ENCODE data around the gene RRP8.

Gene RRP8

DNA sequence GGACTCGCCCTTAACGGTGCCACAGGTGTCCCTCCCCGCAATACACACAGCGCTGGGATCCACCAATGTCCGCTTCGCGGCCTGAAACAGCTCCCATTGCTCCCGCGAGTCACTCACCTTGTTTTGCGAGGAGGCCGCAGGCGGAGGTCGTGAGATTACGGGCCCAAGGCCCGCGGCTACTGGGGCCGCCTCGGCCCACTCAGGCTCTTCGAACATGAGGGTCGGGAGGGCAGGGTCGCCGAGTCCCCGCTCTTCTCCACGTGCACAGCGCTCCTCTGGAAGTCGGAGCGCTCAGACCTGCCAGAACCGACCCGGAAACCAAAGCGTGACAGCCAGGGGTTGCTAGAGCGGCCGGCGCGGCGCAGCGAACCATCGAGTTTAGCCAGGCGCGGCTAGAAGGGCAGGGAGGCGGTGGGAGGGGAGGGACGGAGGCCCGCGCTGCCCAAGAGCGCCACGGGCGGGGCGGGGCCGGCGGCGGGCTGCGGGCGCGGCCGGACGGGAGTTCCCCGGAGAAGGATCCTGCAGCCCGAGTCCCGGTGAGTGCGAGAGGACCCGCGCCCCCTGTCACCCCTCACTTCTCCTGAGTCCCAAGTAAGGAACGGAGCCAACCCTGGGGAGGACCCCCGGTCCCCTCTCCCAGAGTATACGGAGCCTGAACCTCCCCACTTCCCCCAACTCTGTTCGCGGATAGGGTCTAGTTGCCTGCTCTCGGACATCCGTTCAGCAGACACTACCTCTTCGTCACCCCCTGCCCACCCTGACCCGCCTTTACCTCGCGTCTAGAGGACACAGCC lies at the start of gene RRP8, which contains the start of gene ILK:
Gene RRP8, minus strand, starts transcription at position 330 of the 794 bp plus-strand sequence. Its CDS starts 114 bp downstream, at position 216.
Gene ILK, plus strand, starts transcription at position 488 of the 794 bp plus-strand sequence. CDS start 498 bp downstream, outside the sequence.
- peak; percentile 82 for DNase-seq (ENCODE audit: low spot score)

DNA sequence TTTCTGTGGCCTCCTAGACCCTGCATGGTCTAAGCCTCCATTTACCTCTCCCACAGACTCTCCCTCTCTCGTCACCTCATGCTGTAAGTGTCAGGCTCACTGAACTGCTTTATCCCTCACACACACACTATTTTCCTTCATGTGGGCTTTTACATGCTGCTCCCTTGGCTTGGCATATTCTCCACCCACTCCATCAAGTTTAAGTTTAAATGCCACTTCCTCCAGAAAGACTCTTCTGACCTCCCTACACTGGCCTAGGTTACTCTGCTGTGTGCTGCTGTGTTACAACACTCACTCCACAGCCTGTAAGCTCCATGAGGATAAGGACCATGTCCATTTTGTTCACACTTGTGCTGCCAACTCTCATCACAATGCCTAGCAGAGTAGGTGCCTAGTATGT lies 49.7 kb upstream of the RRP8 start:
- no peak for DNase-seq (ENCODE audit: low spot score)

DNA sequence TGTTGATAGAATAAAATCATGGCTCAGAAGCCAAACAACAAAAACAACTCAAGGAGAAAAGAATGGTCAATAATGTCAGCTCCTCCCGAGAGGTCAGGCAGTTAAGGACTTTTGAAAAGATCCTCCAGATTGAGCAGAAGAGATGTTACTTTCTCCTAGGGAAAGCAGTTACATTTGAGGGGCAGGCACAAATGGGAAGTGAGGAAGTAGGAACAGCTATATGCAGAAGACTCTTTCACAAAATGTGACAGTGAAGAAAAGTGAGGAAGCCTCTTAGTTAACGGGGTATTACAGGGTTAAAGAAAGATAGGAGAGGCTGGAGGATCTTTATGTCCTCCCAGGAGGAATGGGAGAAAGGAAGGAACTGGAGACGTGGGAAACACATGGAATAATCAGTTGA lies 48.8 kb upstream of the RRP8 start:
- DNase-seq (ENCODE audit: low spot score) = no peak

DNA sequence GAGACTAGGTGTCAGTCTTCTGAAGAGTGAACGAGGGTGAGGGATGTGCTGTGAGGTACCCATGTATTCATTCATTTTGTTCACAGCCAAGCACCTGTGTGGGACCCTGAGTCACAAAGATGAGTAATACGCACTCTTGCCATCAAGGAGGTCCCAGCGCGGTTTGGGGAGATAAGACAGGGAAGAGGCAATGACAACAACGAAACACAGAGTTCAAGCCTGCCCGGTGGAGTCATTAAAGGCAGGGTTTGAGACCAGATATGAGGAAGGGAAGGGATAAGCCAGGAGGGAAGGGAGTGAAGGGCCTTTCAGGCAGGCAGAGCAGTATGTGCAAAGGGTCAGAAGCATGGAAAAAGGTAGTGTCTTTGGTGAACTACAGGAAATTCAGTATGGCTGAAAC lies 47.6 kb upstream of the RRP8 start:
- no peak for DNase-seq (ENCODE audit: low spot score)

DNA sequence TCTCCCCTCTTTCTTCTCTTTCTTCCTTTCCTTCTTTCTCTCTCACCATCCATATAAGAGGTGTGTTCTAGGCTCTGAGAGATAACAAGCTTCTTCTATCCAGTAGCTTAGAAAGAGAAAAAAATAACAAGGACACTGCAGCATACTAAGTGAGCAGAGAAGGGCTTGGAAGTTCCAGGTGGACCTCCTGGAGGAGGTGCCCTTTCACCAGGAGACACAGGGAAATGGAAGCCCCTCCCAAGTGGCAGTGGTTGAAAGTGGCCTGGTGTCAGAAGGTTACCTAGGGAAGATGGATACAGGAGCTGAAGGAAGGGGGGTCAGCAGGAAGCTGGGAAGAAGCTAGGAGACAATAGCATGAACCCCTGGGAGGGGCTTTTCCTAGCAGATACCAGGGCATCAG lies 46.7 kb upstream of the RRP8 start:
- DNase-seq (ENCODE audit: low spot score) = no peak

DNA sequence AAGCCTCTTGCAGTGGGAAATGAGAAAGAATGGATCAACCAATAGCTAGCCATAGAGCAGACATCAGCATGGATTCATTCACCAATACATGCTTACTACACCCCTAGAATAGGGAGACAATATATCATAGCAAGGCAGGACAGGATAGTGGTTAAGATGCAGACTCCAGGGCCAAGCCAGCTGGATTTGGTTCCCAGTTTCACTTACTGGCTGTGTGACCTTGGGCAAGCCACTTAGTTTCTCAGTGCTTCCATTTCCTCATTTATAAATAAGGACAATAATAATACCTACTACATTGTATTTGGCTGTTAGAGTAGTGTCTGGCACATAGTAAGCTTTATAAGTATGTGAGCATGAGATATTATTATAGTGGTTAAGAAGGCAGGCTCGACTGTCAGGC lies 45.1 kb upstream of the RRP8 start:
- no peak for DNase-seq (ENCODE audit: low spot score)

DNA sequence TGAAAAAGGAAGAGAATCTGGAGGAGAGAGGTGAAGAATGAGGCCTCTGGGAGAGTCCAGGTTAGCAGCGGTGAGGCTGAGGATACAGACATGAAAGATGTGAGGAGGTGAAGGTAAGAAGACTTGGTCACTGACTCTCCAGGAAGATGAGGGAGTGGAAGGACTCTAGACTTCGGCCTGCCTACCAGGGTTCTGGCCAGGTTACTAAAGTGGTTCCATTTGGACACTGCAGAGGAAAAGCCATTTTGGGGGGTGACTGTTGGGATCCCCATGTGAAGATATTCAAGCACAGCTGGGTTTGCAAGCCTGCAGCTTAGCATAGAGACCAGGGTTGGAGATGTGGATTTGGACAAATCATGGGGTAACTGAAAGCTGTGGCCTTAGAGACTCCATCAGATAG lies 44.4 kb upstream of the RRP8 start:
- DNase-seq (ENCODE audit: low spot score) = no peak

DNA sequence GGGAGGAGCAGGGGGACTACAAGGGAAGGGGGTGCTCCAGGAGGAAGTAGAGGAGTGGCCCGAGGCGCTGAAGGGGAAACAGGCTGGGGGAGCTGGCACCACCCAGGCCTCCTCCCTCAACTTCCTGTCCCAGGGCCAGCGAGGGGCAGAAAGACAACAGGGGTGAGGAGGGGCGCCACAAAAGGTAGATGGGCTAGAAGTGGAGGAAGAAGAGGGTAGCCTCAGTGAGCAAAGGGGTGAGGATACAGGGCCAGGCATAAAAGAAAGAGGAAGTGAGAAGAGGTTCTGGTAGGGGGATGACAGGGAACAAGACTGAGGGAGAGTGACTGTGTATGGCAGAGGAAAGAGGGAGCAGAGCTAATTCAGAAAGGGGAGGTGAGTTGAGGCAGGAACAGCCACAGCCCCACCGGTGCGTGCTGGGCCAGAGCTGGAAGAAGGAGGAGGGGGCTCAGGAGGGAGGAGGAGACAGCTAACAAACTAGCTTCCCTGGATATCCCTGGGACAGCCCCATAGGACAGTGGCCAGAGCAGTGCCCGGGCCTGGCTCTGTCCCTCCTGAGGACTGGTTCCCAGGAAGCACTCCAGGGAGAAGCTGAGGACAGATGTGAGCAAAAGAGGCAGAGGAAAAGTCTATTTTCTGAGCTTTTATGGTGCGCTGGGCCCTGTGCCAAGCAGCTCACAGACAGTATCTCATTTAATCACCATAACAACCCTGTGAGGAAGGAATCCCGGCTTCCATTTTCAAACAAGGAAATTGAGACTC lies 43.7 kb upstream of the RRP8 start:
- no peak for DNase-seq (ENCODE audit: low spot score)

DNA sequence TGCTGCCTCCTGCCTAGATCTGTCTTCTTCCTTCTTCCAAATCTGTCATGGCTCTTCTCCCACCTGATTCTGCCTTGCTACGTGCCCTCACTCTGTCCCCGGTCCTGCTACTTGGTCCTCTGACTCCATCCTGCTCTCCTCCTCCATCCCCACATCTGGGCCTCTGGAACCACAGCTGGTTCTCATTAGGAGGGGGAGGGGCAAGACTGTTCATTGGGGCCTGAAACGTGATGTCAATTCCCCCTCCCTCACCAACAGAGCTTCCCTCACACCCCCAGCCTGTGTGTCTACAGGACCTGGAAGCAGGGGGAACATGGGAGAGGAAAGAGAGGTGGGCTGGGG lies 43.1 kb upstream of the RRP8 start:
- DNase-seq (ENCODE audit: low spot score) = no peak

DNA sequence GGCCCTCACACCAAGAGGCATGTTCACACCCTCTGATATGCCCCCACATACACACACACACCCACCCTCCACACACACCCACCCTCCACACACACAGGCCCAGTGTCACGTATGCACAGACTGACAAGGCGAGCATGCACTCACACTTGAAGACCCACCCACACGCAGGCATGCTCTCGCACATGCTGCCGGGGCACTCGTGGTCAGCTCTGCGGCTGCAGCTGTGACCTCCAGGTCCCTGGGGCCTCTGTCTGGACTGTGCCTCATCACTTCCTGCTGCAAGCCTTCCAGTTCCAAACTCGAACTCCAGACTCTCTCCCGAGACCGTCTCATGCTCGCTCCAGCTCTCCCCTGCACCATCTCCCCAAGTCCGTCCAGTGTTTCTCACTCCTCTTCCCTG lies 42.7 kb upstream of the RRP8 start:
- no peak for DNase-seq (ENCODE audit: low spot score)

DNA sequence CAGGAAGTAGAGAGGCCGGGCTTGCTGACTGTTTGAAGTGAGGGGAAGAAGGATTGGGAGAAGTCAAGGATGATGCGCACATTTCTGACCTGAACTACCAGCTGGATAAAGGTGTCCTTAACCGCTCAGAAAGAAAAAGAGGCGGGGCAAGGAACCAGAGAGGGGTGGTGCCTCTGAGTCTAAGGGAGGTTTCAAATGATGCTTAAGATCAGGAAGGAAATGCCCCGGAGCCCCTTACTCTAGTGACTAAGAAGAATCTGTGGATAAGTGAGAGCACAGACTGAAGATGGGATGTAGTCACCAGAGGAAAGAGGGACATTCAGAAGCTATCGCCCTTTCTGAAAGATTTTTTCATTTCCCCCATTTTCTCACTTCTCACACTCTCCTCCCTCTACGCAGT lies 39.5 kb upstream of the RRP8 start:
- no peak for DNase-seq (ENCODE audit: low spot score)

DNA sequence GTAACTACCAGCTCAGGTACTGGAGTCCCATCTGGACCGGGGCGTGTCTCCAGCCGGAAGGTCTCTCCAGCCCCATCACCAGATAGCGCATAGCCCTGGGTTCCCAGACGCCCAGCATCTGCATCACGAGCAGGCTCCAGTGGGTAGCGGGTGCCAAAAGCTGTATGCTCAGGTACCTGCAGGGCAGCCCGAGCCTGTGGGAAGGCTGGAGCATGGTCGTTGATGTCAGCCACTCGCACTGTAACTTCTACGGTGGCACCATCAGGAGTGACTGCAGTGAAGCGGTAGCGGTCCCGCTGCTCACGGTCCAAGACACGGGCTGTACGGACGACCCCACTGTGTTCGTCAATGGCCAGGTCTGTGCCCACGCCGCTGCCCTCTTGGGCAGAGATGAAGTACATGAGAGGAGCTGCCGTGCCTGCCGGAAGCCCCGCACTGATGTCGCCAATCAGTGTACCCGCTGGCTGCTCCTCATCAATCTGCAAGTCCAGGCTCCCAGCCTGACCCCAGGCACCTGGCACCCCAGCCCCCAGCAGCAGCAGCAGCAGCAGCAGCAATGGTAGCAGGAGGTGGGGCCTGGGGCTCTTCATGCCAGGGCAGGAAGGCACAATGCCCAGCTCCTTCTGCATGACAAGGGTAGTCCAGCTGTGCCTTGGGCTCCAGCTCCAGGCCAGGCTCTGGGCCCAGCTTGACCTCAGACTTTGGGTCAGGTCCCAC lies 37.7 kb upstream of the RRP8 start:
- no peak for DNase-seq (ENCODE audit: low spot score)

DNA sequence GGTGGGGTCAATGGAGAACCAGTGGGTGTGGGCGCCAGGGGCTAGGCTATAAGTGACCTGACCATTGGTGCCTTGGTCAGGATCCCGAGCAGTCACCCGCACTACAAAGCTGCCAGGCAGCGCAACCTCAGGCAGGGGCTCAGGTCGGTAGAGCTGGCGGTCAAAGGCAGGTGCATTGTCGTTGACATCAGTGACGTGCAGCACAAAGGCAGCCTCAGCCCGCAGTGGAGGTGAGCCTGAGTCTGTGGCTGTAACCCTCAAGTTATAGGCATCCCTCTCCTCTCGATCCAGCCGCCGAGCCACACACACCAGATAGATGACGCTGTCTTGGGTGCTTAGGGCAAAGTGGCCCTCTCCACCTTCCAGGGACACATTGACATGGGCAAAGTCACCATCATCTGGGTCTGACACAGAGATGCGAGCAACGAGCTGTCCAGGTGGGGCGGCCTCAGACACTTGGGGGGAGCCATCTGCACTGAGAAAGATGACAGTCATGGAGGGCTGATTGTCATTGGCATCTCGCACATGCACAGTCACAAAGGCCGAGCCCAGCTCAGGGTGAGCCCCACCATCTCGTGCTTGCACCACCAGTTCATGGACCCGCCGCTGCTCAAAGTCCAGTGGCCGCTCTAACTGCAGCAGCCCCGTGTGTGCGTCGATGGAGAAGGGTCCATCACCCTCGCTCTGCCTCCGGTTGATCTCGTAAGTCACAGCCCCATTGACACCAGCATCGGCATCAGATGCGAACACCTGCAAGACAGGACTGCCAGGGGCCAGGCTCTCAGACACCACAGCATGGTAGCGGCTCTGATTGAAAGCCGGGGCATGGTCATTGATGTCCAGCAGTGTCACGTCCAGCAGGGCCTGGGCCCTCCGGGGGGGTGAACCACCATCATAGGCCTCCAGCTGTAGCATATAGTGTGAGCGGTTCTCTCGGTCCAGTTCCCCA lies 36.9 kb upstream of the RRP8 start:
- no peak for DNase-seq (ENCODE audit: low spot score)

DNA sequence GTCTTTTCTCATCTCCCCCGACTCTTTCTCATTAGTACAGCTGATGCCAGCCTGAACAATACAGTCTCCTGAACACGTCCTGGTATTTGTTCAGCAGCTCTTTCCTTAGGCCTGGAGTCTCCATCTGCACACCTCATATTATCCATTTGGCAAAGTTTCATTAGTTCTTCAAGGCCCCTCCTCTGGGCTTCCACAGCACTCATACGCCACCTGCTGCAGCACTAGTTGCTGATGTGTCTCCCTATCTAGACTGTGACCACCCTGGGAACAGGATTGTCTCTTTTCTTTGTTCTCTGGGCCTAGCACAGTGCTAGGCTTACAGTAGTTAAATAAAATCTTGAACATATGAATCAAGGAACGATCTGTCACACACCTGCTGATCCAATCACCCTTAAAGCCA lies 35.0 kb upstream of the RRP8 start:
- no peak for DNase-seq (ENCODE audit: low spot score)

DNA sequence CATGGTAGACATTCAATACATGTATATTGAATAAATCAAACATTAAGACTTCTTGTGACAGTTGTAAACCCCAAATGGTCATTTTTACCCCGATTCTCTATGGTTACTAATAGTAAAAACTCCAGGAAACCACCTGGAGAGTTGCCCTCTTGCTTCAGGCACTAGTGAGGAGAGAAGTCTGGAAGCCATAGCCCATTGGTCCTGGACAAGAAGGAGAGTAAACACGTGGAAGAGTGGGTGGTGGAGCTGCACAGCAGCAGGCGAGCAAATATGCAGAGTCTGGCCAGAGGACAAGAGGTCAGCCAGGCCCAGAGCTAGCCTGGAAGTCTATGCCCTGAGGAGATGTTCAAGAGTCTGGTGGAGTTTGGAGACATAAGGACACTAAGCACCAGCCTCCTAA lies 34.5 kb upstream of the RRP8 start:
- DNase-seq (ENCODE audit: low spot score) = peak; percentile 57

DNA sequence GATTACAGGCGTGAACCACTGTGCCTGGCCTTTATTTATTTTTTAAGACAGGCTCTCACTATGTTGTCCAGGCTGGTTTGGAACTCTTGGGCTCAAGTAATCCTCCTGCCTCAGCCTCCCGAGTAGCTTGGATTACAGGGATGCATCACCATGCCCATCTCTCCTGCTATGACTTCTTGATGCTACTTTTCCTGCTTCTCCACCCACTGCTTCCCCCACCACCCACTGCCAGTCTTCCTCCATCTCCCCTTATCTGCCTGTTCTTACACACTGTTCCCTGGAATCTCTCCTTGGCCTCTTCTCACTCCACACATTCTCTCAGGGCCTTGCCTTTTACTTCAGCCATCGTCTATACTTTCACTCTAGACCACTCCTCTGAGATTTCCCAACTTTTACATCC lies 33.1 kb upstream of the RRP8 start:
- no peak for DNase-seq (ENCODE audit: low spot score)

DNA sequence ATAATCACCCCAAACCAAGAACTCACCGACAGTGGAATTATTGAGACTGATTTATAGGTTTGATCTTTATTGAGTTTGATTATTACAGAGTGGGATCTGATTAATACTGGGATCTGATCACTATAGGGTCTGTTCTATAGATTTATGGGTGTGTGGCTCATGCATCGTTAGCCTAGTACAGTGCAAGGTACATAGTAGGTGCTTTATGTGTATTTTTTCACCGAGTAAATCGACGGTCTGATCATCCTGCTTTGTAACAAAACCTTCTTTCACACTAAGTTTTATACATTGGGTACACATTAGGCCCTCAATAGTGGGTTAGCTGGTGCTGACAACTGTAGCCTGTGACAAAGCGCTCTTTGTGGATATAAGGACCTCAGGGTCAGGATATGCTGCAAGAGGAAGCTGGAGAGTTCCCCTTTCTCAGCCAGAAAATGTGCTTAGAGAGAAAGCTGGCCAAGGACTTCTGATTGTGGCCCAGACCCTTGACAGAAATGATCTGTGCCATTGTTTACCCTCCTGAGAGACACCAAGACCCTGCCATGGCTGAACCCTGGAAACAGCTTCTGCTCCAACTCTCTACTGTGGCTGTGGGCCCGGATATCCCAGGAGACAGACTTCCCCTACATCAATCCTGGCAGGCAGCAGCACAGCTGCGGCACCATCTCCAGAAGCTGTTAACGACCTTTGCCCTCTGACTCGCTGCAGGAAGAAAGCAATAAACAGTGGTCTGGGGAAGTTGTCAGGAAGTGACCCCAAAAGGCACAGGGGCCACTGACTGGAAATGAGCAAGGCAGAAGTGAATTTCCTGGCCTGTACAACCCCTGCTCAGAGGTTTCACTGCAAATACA lies 31.9 kb upstream of the RRP8 start:
- peak; percentile 55 for DNase-seq (ENCODE audit: low spot score)

DNA sequence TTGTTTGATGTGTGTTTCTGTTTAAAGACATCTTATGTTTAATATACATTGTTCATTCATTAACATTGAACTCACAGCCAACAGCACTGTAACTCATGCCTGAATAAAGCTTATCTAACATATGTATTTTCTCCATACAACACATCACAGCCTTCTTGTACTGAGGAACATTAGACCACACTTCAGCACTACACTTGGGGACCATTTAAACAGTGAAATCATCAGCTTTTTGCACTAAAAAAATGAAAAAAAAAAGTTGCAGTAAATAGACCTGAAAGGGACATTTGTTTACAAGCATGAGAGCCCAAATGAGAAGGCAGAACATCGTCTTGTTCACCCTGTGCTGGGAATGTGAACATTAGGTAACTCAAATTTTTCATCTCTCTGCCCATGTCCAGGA lies 31.1 kb upstream of the RRP8 start:
- no peak for DNase-seq (ENCODE audit: low spot score)

DNA sequence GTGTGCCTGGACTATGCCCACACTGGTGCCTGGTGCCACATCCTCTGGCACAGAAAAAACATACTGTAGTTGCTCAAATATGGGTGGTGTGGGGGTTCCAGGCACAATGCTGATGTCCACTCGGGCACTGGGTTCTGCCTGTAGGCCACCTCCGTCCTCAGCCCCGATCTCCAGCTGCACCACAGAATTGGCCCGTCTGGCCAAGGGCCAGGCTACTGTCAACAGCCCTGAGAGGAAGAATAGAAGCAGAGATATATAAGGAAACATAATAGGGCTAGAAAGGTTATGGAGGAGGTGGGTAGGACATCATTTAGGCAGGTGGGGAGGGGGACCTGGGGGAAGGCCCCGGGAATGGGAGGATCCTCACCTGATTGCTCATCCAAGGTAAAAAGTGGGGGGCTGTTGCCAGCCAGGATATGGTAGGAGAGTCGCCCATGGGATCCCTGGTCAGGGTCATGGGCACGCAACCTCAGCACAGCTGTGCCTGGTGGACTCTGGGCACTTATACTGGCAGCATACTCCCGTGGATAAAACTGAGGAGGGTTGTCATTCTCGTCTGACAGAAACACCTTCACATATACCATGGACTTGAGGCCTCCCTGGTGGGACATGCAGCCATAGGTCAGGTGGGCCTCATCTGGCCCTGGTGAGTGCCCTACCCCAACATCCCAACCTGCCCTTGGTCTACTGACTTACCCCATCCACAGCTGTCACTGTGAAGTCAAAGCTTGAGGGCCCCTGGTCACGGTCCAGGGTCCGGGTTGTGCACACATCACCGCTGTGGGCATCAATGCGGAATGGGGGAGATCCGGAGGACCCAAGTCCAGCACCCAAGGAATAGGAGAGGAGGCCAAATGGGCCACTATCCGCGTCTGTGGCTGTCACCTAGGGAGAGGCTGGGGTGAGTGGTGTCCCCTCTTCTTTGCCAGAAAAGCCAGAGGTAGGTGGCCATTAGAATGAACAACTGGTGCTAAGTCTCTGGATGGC lies 30.3 kb upstream of the RRP8 start:
- no peak for DNase-seq (ENCODE audit: low spot score)
